SK-N-SH treated with all-trans-retinoic acid at 6 μM for 48 hours (cell line): ENCODE measurements around the gene VTI1A.

Experiments used
- ATAC-seq: fragments of 200-7000 bp; cut with Tn5 transposase; 3 replicates; pipeline ENCODE4 v1.9.1; 2020; ENCODE audit warnings: mild to moderate bottlenecking, moderate library complexity
- ARNTL ChIP-seq: fragments of 450-650 bp; formaldehyde crosslinking; IDR thresholded peaks from 2 replicates; pipeline ENCODE4 v1.5.0; 2020; ENCODE audit warnings: low read depth, mild to moderate bottlenecking, moderate library complexity, borderline replicate concordance
- BACH2 ChIP-seq: fragments of 250-450 bp; sonication (Bioruptor Pico); IDR thresholded peaks from 2 replicates; pipeline ENCODE4 v1.9.0; 2021; ENCODE audit warnings: mild to moderate bottlenecking, borderline replicate concordance
- CSDC2 ChIP-seq: fragments of 250-450 bp; sonication (Bioruptor Pico); IDR thresholded peaks from 2 replicates; pipeline ENCODE4 v1.5.0; 2020; ENCODE audit warnings: mild to moderate bottlenecking, moderate library complexity
- ESRRG ChIP-seq: fragments of 250-450 bp; sonication (Bioruptor Pico); IDR thresholded peaks from 2 replicates; pipeline ENCODE4 v1.6.1; 2021; ENCODE audit warnings: mild to moderate bottlenecking
- GLIS3 ChIP-seq: fragments of 250-450 bp; sonication (Bioruptor Pico); IDR thresholded peaks from 2 replicates; pipeline ENCODE4 v1.5.0; 2020; ENCODE audit warnings: mild to moderate bottlenecking, moderate library complexity
- ISL1 ChIP-seq: fragments of 250-450 bp; sonication (Bioruptor Pico); IDR thresholded peaks from 2 replicates; pipeline ENCODE4 v2.1.2; 2022; ENCODE audit warnings: mild to moderate bottlenecking, moderate library complexity
- OSR1 ChIP-seq: fragments of 250-450 bp; sonication (Bioruptor Pico); IDR thresholded peaks from 2 replicates; pipeline ENCODE4 v1.8.0; 2022; ENCODE audit warnings: moderate library complexity, mild to moderate bottlenecking, inconsistent platforms
- PPARA ChIP-seq: fragments of 250-450 bp; sonication (Bioruptor Pico); IDR thresholded peaks from 2 replicates; pipeline ENCODE4 v1.5.0; 2020; ENCODE audit warnings: mild to moderate bottlenecking, borderline replicate concordance
- RARB ChIP-seq: fragments of 250-450 bp; sonication (Bioruptor Pico); IDR thresholded peaks from 2 replicates; pipeline ENCODE4 v1.8.0; 2021; ENCODE audit warnings: mild to moderate bottlenecking, moderate library complexity
- SNAI2 ChIP-seq: fragments of 250-450 bp; sonication (Bioruptor Pico); IDR thresholded peaks from 2 replicates; pipeline ENCODE4 v1.5.0; 2020; ENCODE audit warnings: mild to moderate bottlenecking, moderate library complexity
- TCF4 ChIP-seq: fragments of 250-450 bp; sonication (Bioruptor Pico); IDR thresholded peaks from 2 replicates; pipeline ENCODE4 v1.8.0; 2021; ENCODE audit warnings: mild to moderate bottlenecking, moderate library complexity, borderline replicate concordance
- TOX ChIP-seq: fragments of 250-450 bp; sonication (Bioruptor Pico); IDR thresholded peaks from 2 replicates; pipeline ENCODE4 v1.8.0; 2021; ENCODE audit warnings: mild to moderate bottlenecking, moderate library complexity, borderline replicate concordance
- ZC3H10 ChIP-seq: fragments of 250-450 bp; sonication (Bioruptor Pico); IDR thresholded peaks from 2 replicates; pipeline ENCODE4 v1.5.1; 2021; ENCODE audit warnings: mild to moderate bottlenecking, moderate library complexity
- ZFP3 ChIP-seq: fragments of 250-450 bp; sonication (Bioruptor Pico); IDR thresholded peaks from 2 replicates; pipeline ENCODE4 v1.5.0; 2020; ENCODE audit warnings: mild to moderate bottlenecking, moderate library complexity
- ZFP30 ChIP-seq: fragments of 450-650 bp; formaldehyde crosslinking; IDR thresholded peaks from 2 replicates; pipeline ENCODE4 v1.5.0; 2022; ENCODE audit warnings: mild to moderate bottlenecking, moderate library complexity
- ZNF565 ChIP-seq: fragments of 450-650 bp; formaldehyde crosslinking; conservative IDR thresholded peaks from 2 replicates; pipeline ENCODE4 v1.5.0; 2020; ENCODE audit warnings: low read depth, mild to moderate bottlenecking, moderate library complexity
- ZNF70 ChIP-seq: fragments of 450-650 bp; formaldehyde crosslinking; IDR thresholded peaks from 2 replicates; pipeline ENCODE4 v1.5.0; 2020; ENCODE audit warnings: mild to moderate bottlenecking, moderate library complexity
- ZNF8 ChIP-seq: fragments of 450-650 bp; formaldehyde crosslinking; IDR thresholded peaks from 2 replicates; pipeline ENCODE4 v1.5.0; 2020; ENCODE audit warnings: mild to moderate bottlenecking, moderate library complexity
- TF ChIP-seq, protein P1 (sequence below): fragments of 250-450 bp; sonication (Bioruptor Pico); IDR thresholded peaks from 2 replicates; pipeline ENCODE4 v1.5.0; 2020; ENCODE audit warnings: mild to moderate bottlenecking, moderate library complexity
- TF ChIP-seq, protein P2 (sequence below): fragments of 250-450 bp; sonication (Bioruptor Pico); IDR thresholded peaks from 2 replicates; pipeline ENCODE4 v1.8.0; 2020; ENCODE audit warnings: mild to moderate bottlenecking, moderate library complexity, borderline replicate concordance
- TF ChIP-seq, protein P3 (sequence below): fragments of 250-450 bp; sonication (Bioruptor Pico); IDR thresholded peaks from 2 replicates; pipeline ENCODE4 v1.8.0; 2021; ENCODE audit warnings: low read depth, mild to moderate bottlenecking, moderate library complexity, borderline replicate concordance
- TF ChIP-seq, protein P4 (sequence below): fragments of 250-450 bp; sonication (Bioruptor Pico); IDR thresholded peaks from 2 replicates; pipeline ENCODE4 v1.5.1; 2021; ENCODE audit warnings: mild to moderate bottlenecking, moderate library complexity

Gene VTI1A

DNA sequence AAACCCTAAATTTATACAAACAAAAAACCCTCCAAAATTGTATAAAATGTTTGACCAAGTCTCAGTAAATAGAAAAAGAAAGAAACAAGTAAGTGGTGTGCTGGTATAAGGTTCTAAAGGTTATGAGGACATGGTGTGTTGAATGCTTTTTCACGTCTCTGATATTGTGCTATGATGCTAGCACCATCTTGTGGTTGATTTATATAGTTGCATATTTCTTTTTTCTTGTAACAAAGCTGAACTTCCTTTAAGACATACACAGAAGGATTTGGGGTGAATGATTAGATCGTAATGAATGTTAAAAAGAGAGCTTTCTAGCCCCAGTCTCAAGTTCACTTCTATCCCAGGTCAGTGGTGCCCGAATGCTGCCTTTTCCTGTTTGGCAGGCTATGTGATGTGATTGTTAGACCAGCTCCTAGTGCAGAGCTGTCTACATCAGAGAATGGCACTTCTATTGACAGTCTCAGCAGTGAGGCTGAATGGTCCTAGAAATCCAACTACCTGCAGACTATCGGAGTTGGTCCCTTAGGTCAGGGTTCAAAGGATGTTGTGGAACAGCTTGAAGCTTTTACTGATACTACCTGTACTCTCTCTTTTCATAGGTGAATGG lies 25.0 kb downstream of the VTI1A start (continued):
- TF ChIP-seq, protein P1, sequence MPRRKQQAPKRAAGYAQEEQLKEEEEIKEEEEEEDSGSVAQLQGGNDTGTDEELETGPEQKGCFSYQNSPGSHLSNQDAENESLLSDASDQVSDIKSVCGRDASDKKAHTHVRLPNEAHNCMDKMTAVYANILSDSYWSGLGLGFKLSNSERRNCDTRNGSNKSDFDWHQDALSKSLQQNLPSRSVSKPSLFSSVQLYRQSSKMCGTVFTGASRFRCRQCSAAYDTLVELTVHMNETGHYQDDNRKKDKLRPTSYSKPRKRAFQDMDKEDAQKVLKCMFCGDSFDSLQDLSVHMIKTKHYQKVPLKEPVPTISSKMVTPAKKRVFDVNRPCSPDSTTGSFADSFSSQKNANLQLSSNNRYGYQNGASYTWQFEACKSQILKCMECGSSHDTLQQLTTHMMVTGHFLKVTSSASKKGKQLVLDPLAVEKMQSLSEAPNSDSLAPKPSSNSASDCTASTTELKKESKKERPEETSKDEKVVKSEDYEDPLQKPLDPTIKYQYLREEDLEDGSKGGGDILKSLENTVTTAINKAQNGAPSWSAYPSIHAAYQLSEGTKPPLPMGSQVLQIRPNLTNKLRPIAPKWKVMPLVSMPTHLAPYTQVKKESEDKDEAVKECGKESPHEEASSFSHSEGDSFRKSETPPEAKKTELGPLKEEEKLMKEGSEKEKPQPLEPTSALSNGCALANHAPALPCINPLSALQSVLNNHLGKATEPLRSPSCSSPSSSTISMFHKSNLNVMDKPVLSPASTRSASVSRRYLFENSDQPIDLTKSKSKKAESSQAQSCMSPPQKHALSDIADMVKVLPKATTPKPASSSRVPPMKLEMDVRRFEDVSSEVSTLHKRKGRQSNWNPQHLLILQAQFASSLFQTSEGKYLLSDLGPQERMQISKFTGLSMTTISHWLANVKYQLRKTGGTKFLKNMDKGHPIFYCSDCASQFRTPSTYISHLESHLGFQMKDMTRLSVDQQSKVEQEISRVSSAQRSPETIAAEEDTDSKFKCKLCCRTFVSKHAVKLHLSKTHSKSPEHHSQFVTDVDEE: no peak
- TF ChIP-seq BACH2 (no peak), RARB (no peak), ESRRG (CRISPR knock-in tag) (no peak), ZFP3 (CRISPR knock-in tag) (no peak), TOX (no peak), ZNF565 (CRISPR knock-in tag) (no peak)

DNA sequence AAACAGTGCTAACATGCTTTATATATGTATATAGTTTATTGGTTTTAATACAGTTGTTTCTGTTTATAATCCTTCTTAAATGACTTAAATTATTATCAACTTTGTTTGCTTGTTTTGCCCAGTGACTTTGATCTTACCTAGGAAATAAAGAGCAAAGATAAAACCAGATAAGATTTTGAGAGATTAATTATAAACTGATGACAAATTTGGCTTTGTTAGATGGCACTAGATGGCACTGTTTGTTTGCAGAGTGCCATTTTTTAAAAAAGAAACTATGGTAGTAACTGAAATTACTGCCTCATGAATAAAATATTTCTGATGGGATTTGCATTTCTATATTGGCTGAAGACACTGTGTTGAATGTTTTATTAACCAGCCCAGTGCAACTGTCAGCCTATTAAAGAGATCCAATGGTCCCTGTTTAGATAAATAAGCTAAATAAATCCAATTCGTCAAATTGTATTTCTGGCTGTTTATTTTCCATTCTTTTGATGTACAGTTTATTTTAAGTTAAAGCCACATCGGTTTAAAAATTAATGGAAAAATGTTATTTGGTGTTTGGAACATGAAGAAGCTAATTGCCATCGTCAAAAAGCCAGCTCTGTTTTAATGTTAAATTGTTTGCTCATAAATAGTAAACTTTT lies 28.7 kb downstream of the VTI1A start:
- ATAC-seq: peak; percentile 57; the same call in 2 of the 3 replicates

DNA sequence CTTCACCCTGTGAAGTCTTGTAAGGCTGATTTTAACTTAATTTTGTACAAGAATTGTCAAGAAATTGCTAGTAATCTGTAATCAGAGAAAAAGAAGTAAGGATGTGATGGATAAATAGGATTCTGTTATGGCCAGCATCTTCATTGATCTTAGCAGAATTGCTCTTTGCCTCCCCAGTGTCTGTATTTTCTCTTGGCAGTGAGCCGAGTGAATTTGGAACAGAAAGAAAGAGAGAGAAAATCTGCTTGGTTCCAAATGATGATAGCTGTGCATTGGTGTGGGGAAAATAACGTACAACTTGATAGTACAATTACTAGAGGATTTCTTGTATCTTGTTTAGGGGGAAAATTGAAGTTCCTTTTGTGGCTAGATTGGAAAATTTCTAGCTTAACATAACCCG lies 34.6 kb downstream of the VTI1A start:
- no peak for ATAC-seq
- TF ChIP-seq GLIS3: no peak
- no peak for TF ChIP-seq SNAI2 (CRISPR knock-in tag)
- no peak for TF ChIP-seq ZC3H10 (CRISPR knock-in tag)
- no peak for TF ChIP-seq ZNF70 (CRISPR knock-in tag)
- TF ChIP-seq, protein P2, sequence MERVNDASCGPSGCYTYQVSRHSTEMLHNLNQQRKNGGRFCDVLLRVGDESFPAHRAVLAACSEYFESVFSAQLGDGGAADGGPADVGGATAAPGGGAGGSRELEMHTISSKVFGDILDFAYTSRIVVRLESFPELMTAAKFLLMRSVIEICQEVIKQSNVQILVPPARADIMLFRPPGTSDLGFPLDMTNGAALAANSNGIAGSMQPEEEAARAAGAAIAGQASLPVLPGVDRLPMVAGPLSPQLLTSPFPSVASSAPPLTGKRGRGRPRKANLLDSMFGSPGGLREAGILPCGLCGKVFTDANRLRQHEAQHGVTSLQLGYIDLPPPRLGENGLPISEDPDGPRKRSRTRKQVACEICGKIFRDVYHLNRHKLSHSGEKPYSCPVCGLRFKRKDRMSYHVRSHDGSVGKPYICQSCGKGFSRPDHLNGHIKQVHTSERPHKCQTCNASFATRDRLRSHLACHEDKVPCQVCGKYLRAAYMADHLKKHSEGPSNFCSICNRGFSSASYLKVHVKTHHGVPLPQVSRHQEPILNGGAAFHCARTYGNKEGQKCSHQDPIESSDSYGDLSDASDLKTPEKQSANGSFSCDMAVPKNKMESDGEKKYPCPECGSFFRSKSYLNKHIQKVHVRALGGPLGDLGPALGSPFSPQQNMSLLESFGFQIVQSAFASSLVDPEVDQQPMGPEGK (CRISPR knock-in tag): no peak
- no peak for TF ChIP-seq ZFP30 (CRISPR knock-in tag)
- no peak for TF ChIP-seq ISL1 (CRISPR knock-in tag)
- TF ChIP-seq PPARA (CRISPR knock-in tag): no peak
- no peak for TF ChIP-seq CSDC2 (CRISPR knock-in tag)
- no peak for TF ChIP-seq BACH2
- TF ChIP-seq ARNTL (CRISPR knock-in tag): no peak
- TF ChIP-seq RARB: no peak
- TF ChIP-seq, protein P3, sequence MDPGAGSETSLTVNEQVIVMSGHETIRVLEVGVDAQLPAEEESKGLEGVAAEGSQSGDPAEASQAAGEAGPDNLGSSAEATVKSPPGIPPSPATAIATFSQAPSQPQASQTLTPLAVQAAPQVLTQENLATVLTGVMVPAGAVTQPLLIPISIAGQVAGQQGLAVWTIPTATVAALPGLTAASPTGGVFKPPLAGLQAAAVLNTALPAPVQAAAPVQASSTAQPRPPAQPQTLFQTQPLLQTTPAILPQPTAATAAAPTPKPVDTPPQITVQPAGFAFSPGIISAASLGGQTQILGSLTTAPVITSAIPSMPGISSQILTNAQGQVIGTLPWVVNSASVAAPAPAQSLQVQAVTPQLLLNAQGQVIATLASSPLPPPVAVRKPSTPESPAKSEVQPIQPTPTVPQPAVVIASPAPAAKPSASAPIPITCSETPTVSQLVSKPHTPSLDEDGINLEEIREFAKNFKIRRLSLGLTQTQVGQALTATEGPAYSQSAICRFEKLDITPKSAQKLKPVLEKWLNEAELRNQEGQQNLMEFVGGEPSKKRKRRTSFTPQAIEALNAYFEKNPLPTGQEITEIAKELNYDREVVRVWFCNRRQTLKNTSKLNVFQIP (CRISPR knock-in tag): no peak
- no peak for TF ChIP-seq ZFP3 (CRISPR knock-in tag)
- TF ChIP-seq, protein P4, sequence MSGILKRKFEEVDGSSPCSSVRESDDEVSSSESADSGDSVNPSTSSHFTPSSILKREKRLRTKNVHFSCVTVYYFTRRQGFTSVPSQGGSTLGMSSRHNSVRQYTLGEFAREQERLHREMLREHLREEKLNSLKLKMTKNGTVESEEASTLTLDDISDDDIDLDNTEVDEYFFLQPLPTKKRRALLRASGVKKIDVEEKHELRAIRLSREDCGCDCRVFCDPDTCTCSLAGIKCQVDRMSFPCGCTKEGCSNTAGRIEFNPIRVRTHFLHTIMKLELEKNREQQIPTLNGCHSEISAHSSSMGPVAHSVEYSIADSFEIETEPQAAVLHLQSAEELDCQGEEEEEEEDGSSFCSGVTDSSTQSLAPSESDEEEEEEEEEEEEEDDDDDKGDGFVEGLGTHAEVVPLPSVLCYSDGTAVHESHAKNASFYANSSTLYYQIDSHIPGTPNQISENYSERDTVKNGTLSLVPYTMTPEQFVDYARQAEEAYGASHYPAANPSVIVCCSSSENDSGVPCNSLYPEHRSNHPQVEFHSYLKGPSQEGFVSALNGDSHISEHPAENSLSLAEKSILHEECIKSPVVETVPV (CRISPR knock-in tag): no peak
- TF ChIP-seq ESRRG (CRISPR knock-in tag): no peak

More for the DNA sequence above, 28.7 kb downstream of the VTI1A start:
- TF ChIP-seq ZFP3 (CRISPR knock-in tag) (no peak), TCF4 (CRISPR knock-in tag) (no peak), TOX (no peak), ESRRG (CRISPR knock-in tag) (no peak), ARNTL (CRISPR knock-in tag) (no peak), ISL1 (CRISPR knock-in tag) (no peak), ZNF70 (CRISPR knock-in tag) (no peak), OSR1 (CRISPR knock-in tag) (no peak), PPARA (CRISPR knock-in tag) (no peak), BACH2 (no peak), ZNF8 (CRISPR knock-in tag) (no peak), SNAI2 (CRISPR knock-in tag) (no peak), ZC3H10 (CRISPR knock-in tag) (no peak), GLIS3 (no peak), ZNF565 (CRISPR knock-in tag) (no peak), ZFP30 (CRISPR knock-in tag) (no peak)
- TF ChIP-seq, protein P2 (CRISPR knock-in tag): no peak
- TF ChIP-seq, protein P4 (CRISPR knock-in tag): no peak
- TF ChIP-seq, all 23 proteins: peak for 0
